Measurements from ENCODE around the gene RCOR1.
"Not testable (repeated sequence)": the region's sequence is repeated elsewhere in the genome, so short reads cannot be mapped to it uniquely, and the experiment has no call there.

The RCOR1 gene

DNA sequence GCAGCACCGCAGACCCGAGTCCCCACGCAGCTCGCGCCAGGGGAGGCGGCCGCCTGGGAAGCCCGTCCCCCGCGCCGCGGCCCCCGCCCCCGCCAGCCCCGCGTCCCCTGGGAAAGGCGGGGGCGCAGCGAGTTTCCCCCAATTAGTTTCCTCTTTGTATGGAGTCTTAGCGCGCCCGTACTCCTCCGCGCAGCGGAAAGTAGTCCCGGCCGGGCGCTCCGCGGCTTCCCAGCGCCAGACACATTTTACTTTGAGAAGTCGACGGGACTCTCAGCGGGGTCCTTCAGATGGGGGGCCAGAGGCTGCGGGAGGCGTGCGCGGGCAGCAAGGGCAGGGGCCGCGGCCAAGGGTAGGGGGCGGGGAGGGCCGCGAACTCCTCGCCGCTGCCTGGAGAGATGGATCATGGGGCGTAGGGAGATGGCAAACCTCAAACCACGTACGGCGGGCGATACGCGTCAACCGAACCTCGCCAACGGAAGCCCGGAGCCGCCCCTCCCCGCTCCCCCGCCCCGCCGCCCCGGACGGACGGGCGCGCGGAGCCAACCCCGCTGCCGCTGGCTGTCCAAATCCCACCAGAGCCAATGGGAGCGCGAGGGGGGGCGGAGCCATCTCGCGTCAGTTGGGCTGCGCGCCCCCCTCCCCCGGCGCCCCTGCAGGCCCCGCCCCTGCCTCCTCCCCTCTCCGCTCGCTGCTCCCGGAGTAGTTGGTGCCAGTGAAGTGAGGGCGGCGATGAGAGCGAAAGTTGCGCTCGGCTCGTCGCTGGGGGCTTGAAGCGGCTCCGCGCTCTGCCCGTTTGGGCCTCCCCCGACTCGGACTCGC lies at the start of gene RCOR1:
Gene RCOR1 (plus strand): TSS at position 706 of the 819 bp plus-strand sequence. CDS start 238 bp downstream, outside the sequence.
- in situ Hi-C loops (cut with MboI; ENCODE audit: low sequenced_read_pairs): no loop called here

GRCh38 chr14:102544046-102544746 lies 48.3 kb upstream of the RCOR1 start:
- in situ Hi-C loops (cut with MboI; ENCODE audit: low sequenced_read_pairs): no loop called here

DNA sequence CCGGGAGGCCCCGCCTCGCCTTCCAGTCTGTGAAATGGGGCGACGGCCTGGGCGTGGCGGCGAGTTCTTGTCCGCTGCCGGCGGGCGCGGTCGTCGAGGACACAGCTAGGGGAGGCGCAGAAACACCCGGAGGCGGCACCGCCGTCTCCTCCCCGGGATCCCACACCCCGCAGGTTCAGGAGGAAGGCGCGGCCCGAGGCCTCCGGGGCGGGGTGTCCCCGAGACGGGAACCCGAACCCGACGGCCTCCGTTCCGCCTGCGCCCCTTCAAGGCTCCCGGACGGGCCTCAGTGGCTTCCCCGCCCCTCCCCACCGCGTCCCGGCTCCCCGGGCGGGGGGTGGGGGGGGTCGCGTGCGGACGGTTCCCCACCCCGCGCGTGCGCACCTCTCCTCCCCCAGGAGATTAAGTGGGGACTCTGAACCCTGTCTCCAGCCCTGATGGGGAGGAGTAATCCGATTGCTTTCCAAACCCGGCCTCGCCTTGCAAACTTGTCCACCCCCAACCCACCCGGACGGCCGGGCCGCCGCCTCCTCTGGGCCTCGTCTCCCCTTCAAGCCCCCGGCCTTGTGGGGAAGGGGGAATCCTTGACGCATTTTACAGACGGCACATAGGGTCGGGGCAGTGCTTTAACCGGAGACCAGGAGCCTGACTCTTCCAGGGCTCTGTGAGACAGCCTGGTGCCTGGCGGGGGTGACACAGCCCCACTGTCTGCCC lies 47.5 kb upstream of the RCOR1 start:
- in situ Hi-C loops (cut with MboI; ENCODE audit: low sequenced_read_pairs): no loop called here

GRCh38 chr14:102545461-102546265 lies 46.8 kb upstream of the RCOR1 start:
- in situ Hi-C loops (cut with MboI; ENCODE audit: low sequenced_read_pairs): no loop called here

DNA sequence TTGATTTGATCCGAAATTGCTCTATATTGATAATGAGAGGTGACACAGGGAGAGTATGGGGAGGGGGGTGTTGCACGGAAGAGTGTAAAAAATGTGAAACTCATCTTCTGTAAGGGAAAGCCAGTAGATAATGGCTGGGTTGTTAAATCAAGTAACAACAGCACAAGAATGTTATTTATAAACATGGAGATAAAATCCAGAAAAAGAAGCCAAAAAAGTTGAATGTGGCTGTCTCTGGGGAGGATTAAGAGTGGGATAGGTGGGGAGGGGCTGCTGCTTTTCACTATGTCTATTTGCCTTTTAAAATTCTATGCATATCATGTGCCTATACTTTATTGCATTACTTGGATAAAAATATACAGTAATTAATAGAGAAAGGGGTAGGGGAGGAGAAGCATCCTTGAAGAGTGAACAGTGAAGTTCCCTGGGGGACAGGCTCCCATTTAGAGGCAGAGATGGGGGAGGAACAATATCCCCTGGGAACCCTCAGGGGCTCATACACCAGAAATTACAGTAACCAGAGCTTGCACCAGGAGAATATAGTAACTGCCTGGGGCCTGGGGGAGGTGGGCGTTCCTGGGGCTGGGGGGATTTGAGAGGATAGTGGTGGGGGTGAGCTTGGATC lies 43.7 kb upstream of the RCOR1 start:
- in situ Hi-C loops (cut with MboI; ENCODE audit: low sequenced_read_pairs): no loop called here

- in situ Hi-C loops (cut with MboI; ENCODE audit: low sequenced_read_pairs): not testable (repeated sequence)
These were observed 41.5 kb upstream of the RCOR1 start for GRCh38 chr14:102550927-102551401.

- in situ Hi-C loops (cut with MboI; ENCODE audit: low sequenced_read_pairs): no loop called here
These were observed 40.3 kb upstream of the RCOR1 start for GRCh38 chr14:102551995-102552705.

DNA sequence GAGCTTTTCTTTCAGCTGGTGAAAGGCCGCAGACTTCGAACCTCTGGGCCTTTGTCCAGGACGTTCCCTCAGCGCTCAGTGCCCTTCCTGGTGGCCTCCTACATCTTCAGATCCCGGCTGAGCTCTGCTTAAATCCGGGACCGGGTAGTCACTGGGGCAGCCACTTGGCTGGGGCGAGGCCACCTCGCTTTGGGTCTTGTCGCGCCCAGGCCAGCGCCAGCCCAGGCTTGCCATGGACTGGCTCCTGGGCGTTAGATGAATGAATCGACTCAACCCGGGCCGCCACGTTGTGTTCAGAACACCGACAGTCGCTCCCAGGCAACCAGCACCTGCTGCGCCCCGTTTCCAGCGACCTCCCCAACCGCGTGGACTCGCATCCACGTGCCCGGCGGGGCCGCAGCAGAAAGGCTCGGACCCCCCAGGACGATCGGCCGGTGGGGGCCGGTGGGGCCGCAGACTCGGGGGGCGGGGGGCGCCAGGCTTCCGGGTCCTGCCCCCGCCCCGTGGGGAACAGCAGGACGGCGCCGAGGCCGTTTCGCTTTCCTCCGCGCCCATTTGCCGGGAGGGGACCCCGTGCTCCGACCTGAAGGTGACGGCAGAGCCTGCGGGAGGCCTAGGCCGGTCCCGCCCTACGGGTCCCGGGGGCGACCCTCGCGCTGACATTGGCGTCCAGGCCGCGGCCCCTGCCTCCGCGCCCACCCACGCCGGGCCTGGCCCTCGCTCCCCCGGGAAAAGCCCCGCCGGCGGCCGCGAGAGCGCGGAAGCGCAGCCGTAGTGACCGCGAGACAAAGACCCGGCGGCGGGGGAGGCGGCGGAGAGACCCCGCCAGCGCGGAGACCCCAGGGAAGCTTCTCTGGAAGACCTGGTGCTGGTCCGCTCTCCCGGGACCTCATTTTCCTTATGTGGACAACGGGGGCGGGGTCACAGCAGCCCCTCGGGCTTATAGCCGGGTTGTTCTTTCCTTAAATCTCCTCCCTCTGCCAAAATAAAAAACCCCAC lies 37.3 kb upstream of the RCOR1 start:
- in situ Hi-C loops (cut with MboI; ENCODE audit: low sequenced_read_pairs): no loop called here

- in situ Hi-C loops (cut with MboI; ENCODE audit: low sequenced_read_pairs): no loop called here
These were observed 36.3 kb upstream of the RCOR1 start for GRCh38 chr14:102556098-102556677.

- in situ Hi-C loops (cut with MboI; ENCODE audit: low sequenced_read_pairs): no loop called here
These were observed 34.8 kb upstream of the RCOR1 start for GRCh38 chr14:102557434-102558226.

GRCh38 chr14:102558556-102558955 lies 33.9 kb upstream of the RCOR1 start:
- in situ Hi-C loops (cut with MboI; ENCODE audit: low sequenced_read_pairs): no loop called here

GRCh38 chr14:102560458-102561261 lies 31.8 kb upstream of the RCOR1 start:
- in situ Hi-C loops (cut with MboI; ENCODE audit: low sequenced_read_pairs): no loop called here

DNA sequence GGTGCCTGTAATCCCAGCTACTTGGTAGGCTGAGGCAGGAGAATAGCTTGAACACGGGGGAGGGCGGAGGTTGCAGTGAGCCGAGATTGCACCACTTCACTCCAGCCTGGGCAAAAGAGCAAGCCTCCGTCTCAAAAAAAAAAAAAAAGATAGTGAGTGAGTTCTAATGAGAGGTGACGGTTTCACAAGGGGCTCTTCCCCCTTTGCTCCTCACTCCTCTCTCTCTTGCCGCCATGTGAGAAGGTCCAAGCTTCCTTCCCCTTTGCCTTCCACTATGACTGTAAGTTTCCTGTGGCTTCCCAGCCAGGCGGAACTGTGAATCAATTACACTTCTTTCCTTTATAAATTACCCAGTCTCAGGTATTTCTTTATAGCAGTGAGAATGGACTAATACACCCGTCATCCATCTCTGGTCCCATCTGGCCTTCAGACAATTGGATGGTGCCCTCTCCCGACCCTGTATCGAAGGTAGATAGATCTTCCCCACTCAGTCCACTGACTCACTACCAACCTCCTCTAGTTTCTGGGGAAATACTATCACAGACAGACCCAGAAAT lies 27.0 kb upstream of the RCOR1 start:
- in situ Hi-C loops (cut with MboI; ENCODE audit: low sequenced_read_pairs): no loop called here

- in situ Hi-C loops (cut with MboI; ENCODE audit: low sequenced_read_pairs): no loop called here
These were observed 26.5 kb upstream of the RCOR1 start for GRCh38 chr14:102565959-102566358.

GRCh38 chr14:102568115-102568614 lies 24.3 kb upstream of the RCOR1 start:
- in situ Hi-C loops (cut with MboI; ENCODE audit: low sequenced_read_pairs): no loop called here

Data from HL-60/S4 (cell line).